Measurements from ENCODE around the gene PEX13. TPM values are rescaled to one million over a fixed set of nuclear protein-coding genes. Genes with fewer than 3 reads are reported as not detected.

The PEX13 gene
- total RNA-seq, 1 donor from 2014 or later: 74.9 TPM

DNA sequence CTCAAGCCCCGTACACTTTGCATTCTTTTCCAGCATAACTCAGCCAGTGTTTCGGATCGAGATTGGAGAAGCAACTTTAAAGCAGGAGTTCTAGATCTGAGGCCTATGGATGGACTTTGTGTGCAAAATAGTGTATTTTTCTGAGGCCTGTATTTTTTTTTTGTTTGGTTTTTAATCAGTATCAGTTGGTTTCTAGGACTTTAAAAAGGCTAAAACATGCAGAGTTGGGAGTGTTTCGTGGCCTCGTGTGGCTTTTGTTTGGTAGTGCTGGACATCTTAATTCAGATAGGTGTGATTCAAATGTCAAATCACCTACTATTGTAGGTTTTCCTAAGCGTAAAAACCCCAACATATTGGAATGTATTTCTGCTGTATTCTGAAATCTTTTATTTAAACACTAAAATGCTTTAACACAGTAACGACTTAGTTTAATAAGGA, 817 bp downstream of the PEX13 start:
- Mint-ChIP-seq H3K36me3 (peaks cover 20% of the 10 kb centered on the region), H3K4me1 (peaks cover 22% of the 10 kb centered on the region), H3K9me3 (peaks cover 7% of the 10 kb centered on the region), H3K27me3 (ENCODE audit: insufficient read depth, low read depth) (peaks cover 3% of the 10 kb centered on the region), H3K4me3 (peak overlapping the region; percentile 100), H3K27ac (peak overlapping the region; percentile 69)
- H3K27me3 ChIP-seq: no peaks in the 10 kb centered on the region
- H3K4me1 ChIP-seq: peaks cover 14% of the 10 kb centered on the region
- no peaks in the 10 kb centered on the region for H4K20me1 ChIP-seq (ENCODE audit: low read depth)
- TF ChIP-seq, protein P1, sequence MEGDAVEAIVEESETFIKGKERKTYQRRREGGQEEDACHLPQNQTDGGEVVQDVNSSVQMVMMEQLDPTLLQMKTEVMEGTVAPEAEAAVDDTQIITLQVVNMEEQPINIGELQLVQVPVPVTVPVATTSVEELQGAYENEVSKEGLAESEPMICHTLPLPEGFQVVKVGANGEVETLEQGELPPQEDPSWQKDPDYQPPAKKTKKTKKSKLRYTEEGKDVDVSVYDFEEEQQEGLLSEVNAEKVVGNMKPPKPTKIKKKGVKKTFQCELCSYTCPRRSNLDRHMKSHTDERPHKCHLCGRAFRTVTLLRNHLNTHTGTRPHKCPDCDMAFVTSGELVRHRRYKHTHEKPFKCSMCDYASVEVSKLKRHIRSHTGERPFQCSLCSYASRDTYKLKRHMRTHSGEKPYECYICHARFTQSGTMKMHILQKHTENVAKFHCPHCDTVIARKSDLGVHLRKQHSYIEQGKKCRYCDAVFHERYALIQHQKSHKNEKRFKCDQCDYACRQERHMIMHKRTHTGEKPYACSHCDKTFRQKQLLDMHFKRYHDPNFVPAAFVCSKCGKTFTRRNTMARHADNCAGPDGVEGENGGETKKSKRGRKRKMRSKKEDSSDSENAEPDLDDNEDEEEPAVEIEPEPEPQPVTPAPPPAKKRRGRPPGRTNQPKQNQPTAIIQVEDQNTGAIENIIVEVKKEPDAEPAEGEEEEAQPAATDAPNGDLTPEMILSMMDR (IDR thresholded peaks at IDR 0.05): no peak
- TF ChIP-seq EZH2 (IDR thresholded peaks at IDR 0.05) (no peak), EZH2phosphoT487 (IDR thresholded peaks at IDR 0.05) (no peak)
- DNase-seq (ENCODE audit: low spot score): no peak
- H3K9me3 ChIP-seq (ENCODE audit: low read depth): no peaks in the 10 kb centered on the region
- H2AFZ ChIP-seq (replicated peaks): peak overlapping the region; percentile 95
- H3K4me2 ChIP-seq: peak overlapping the region; percentile 84
- H3K9ac ChIP-seq: peak overlapping the region; percentile 44
- H3F3A ChIP-seq (ENCODE audit: low read depth): peaks cover 22% of the 10 kb centered on the region
- H3K4me3 ChIP-seq: peak overlapping the region; percentile 71
- peaks cover 72% of the 10 kb centered on the region for H3K79me2 ChIP-seq (ENCODE audit: low read depth)
- H3K27ac ChIP-seq: peak overlapping the region; percentile 86
- peaks cover 7% of the 10 kb centered on the region for H3K36me3 ChIP-seq

DNA sequence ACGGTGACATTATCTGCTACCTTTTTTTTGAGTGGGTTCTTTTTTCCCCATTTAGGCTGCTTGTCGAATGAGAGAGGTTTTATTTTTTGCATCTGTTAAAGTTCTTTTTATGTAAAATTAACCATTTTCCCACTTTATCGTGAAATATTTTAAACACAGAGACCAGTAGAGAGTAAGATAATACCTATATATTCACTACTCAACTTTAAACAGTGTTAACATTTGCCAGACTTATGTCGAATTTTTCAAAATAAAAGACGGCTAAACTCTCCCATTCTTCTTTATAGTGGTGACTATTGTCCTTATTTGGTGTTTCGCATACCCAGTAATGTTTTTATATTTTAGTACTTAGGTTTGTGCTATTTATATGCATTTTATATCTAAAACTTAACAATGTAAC, 1.3 kb downstream of the PEX13 start:
- H3K4me1 Mint-ChIP-seq: peaks cover 22% of the 10 kb centered on the region

DNA sequence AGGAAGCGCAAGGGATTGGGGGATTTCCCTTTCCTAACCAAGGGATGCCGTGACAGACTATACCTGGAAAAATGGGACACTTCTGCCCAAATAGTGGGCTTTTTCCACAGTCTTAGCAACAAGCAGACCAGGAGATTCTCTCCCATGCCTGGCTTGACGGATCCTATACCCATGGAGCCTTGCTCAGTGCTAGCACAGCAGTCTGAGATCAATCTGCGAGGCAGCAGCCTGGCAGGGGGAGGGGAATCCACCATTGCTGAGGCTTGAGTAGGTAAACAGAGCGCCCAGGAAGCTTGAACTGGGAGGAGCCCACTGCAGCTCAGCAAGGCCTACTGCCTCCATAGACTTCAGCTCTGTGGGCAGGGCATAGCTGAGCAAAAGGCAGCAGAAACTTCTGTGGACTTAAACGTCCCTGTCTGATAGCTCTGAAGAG, 3.7 kb downstream of the PEX13 start:
- peaks cover 3% of the 10 kb centered on the region for H3K27me3 Mint-ChIP-seq (ENCODE audit: insufficient read depth, low read depth)
- H3K4me1 Mint-ChIP-seq: peaks cover 16% of the 10 kb centered on the region
- Histone ChIP-seq H3K27me3 (no peaks in the 10 kb centered on the region), H3F3A (ENCODE audit: low read depth) (peaks cover 22% of the 10 kb centered on the region), H4K20me1 (ENCODE audit: low read depth) (no peaks in the 10 kb centered on the region), H3K79me2 (ENCODE audit: low read depth) (peaks cover 92% of the 10 kb centered on the region), H3K27ac (no peak overlapping the region), H3K4me3 (no peak overlapping the region), H2AFZ (replicated peaks) (no peak overlapping the region), H3K4me2 (no peak overlapping the region), H3K4me1 (peaks cover 11% of the 10 kb centered on the region), H3K36me3 (peaks cover 7% of the 10 kb centered on the region), H3K9me3 (ENCODE audit: low read depth) (no peaks in the 10 kb centered on the region), H3K9ac (no peak overlapping the region)
- no peak overlapping the region for H3K27ac Mint-ChIP-seq
- peaks cover 28% of the 10 kb centered on the region for H3K36me3 Mint-ChIP-seq
- DNase-seq (ENCODE audit: low spot score): no peak
- no peak overlapping the region for H3K4me3 Mint-ChIP-seq
- peaks cover 9% of the 10 kb centered on the region for H3K9me3 Mint-ChIP-seq
- TF ChIP-seq EZH2phosphoT487 (IDR thresholded peaks at IDR 0.05) (no peak), EZH2 (IDR thresholded peaks at IDR 0.05) (no peak)
- TF ChIP-seq, protein P1 (IDR thresholded peaks at IDR 0.05): no peak

More for the DNA sequence above, 1.3 kb downstream of the PEX13 start:
- peak overlapping the region; percentile 86 for H3K27ac ChIP-seq
- no peak overlapping the region for H2AFZ ChIP-seq (replicated peaks)
- Mint-ChIP-seq H3K27ac (peak overlapping the region; percentile 69), H3K27me3 (ENCODE audit: insufficient read depth, low read depth) (peaks cover 3% of the 10 kb centered on the region), H3K4me3 (peak overlapping the region; percentile 100), H3K9me3 (peaks cover 9% of the 10 kb centered on the region), H3K36me3 (peaks cover 23% of the 10 kb centered on the region)
- peak overlapping the region; percentile 71 for H3K4me3 ChIP-seq
- peaks cover 7% of the 10 kb centered on the region for H3K36me3 ChIP-seq
- no peaks in the 10 kb centered on the region for H3K27me3 ChIP-seq
- H3K9ac ChIP-seq: peak overlapping the region; percentile 44
- peak overlapping the region; percentile 84 for H3K4me2 ChIP-seq
- H4K20me1 ChIP-seq (ENCODE audit: low read depth): no peaks in the 10 kb centered on the region
- no peaks in the 10 kb centered on the region for H3K9me3 ChIP-seq (ENCODE audit: low read depth)
- peaks cover 22% of the 10 kb centered on the region for H3F3A ChIP-seq (ENCODE audit: low read depth)
- H3K79me2 ChIP-seq (ENCODE audit: low read depth): peaks cover 77% of the 10 kb centered on the region
- no peak for DNase-seq (ENCODE audit: low spot score)
- peaks cover 14% of the 10 kb centered on the region for H3K4me1 ChIP-seq
- TF ChIP-seq EZH2 (IDR thresholded peaks at IDR 0.05) (no peak), EZH2phosphoT487 (IDR thresholded peaks at IDR 0.05) (no peak)
- TF ChIP-seq, protein P1 (IDR thresholded peaks at IDR 0.05): no peak
